Liver (tissue), 9 donors: ENCODE data around the gene ZNF614. TPM values are rescaled to one million over a fixed set of nuclear protein-coding genes. Genes with fewer than 3 reads are reported as not detected.

ENCODE experiments used
- DNase-seq: peaks from one replicate; pipeline ENCODE4 v3.0.0-alpha.2; 2017; ENCODE audit warnings: low spot score
- H3K27ac ChIP-seq, 2 donors: one replicate each; pipeline ENCODE4 v1.7.0; 2013; ENCODE audit warnings: inconsistent platforms in 2 of 2, low read length in 2 of 2, control low read depth in 1 of 2, low read depth in 1 of 2, mild to moderate bottlenecking in 1 of 2
- H3K27me3 ChIP-seq, 4 donors: one replicate each; pipeline versions ENCODE4 v1.6.1 to v1.7.0; 2013; ENCODE audit warnings: low read length in 3 of 4, inconsistent platforms in 1 of 4, mild to moderate bottlenecking in 1 of 4, moderate library complexity in 1 of 4; ENCODE audit not compliant: control insufficient read depth in 4 of 4, insufficient read depth in 4 of 4
- H3K36me3 ChIP-seq, 4 donors: one replicate each; pipeline versions ENCODE4 v1.6.1 to v1.7.0; 2013; ENCODE audit warnings: low read length in 3 of 4, mild to moderate bottlenecking in 3 of 4, low read depth in 1 of 4, moderate library complexity in 1 of 4; ENCODE audit not compliant: control insufficient read depth in 4 of 4, insufficient read depth in 3 of 4
- H3K4me1 ChIP-seq, 4 donors: one replicate each; pipeline versions ENCODE4 v1.6.1 to v1.7.0; 2013; ENCODE audit warnings: low read length in 3 of 4, mild to moderate bottlenecking in 3 of 4, moderate library complexity in 1 of 4; ENCODE audit not compliant: control insufficient read depth in 4 of 4, insufficient read depth in 4 of 4
- H3K4me3 ChIP-seq, 3 donors: one replicate each; pipeline versions ENCODE4 v1.6.1 to v1.7.0; 2013; ENCODE audit warnings: low read length in 3 of 3, control low read depth in 1 of 3, low read depth in 1 of 3, mild to moderate bottlenecking in 1 of 3
- H3K9ac ChIP-seq, 2 donors: one replicate each; pipeline ENCODE4 v1.7.0; 2013; ENCODE audit warnings: low read length in 2 of 2, mild to moderate bottlenecking in 2 of 2, moderate library complexity in 2 of 2, control low read depth in 1 of 2, low read depth in 1 of 2
- H3K9me3 ChIP-seq, 4 donors: one replicate each; pipeline versions ENCODE4 v1.6.1 to v1.7.0; 2013; ENCODE audit warnings: low read length in 3 of 4; ENCODE audit not compliant: control insufficient read depth in 4 of 4
- ATF3 ChIP-seq: IDR thresholded peaks from 2 replicates; pipeline ENCODE4 v1.6.1; 2016; ENCODE audit warnings: antibody characterized with exemption
- CTCF ChIP-seq: fragments of 150-350 bp; IDR thresholded peaks from 2 replicates; pipeline ENCODE4 v1.5.1; 2017; ENCODE audit warnings: improper control_type of control experiment, low read depth, low read length; ENCODE audit not compliant: missing input control
- EGR1 ChIP-seq, 2 donors: IDR thresholded peaks; 2 replicates each; pipeline ENCODE4 v1.6.1; 2016 to 2018; ENCODE audit warnings: antibody characterized with exemption in 2 of 2, low read depth in 2 of 2
- FOXA1 ChIP-seq: IDR thresholded peaks from 2 replicates; pipeline ENCODE4 v1.6.1; 2016; ENCODE audit warnings: antibody characterized with exemption
- FOXA2 ChIP-seq: IDR thresholded peaks from 2 replicates; pipeline ENCODE4 v1.6.1; 2016; ENCODE audit warnings: antibody characterized with exemption
- GABPA ChIP-seq, 2 donors: IDR thresholded peaks in 1 of 2; conservative IDR thresholded peaks in 1 of 2; 2 replicates each; pipeline ENCODE4 v1.6.1; 2016; ENCODE audit warnings: antibody characterized with exemption in 2 of 2, mild to moderate bottlenecking in 1 of 2, moderate library complexity in 1 of 2
- HNF4A ChIP-seq, 2 donors: conservative IDR thresholded peaks; 2 replicates each; pipeline ENCODE4 v1.6.1; 2016; ENCODE audit warnings: antibody characterized with exemption in 2 of 2, mild to moderate bottlenecking in 2 of 2
- HNF4G ChIP-seq: IDR thresholded peaks from 2 replicates; pipeline ENCODE4 v1.6.1; 2016; ENCODE audit warnings: antibody characterized with exemption
- JUND ChIP-seq, 2 donors: IDR thresholded peaks; 2 replicates each; pipeline ENCODE4 v1.6.1; 2016; ENCODE audit warnings: antibody characterized with exemption in 2 of 2
- MAX ChIP-seq: IDR thresholded peaks from 2 replicates; pipeline ENCODE4 v1.6.1; 2016; ENCODE audit warnings: antibody characterized with exemption
- NR2F2 ChIP-seq: IDR thresholded peaks from 2 replicates; pipeline ENCODE4 v1.6.1; 2016; ENCODE audit warnings: antibody characterized with exemption
- RAD21 ChIP-seq, 2 donors: IDR thresholded peaks; 2 replicates each; pipeline ENCODE4 v1.6.1; 2016; ENCODE audit warnings: antibody characterized with exemption in 2 of 2, mild to moderate bottlenecking in 2 of 2
- RXRA ChIP-seq, 2 donors: IDR thresholded peaks; 2 replicates each; pipeline ENCODE4 v1.6.1; 2017 to 2018; ENCODE audit warnings: antibody characterized with exemption in 2 of 2, mild to moderate bottlenecking in 1 of 2
- SP1 ChIP-seq: IDR thresholded peaks from 2 replicates; pipeline ENCODE4 v1.6.1; 2018; ENCODE audit warnings: antibody characterized with exemption, mild to moderate bottlenecking
- TAF1 ChIP-seq: conservative IDR thresholded peaks from 2 replicates; pipeline ENCODE4 v1.6.1; 2016; ENCODE audit warnings: antibody characterized with exemption, mild to moderate bottlenecking
- YY1 ChIP-seq: IDR thresholded peaks from 2 replicates; pipeline ENCODE4 v1.6.1; 2016; ENCODE audit warnings: antibody characterized with exemption, mild to moderate bottlenecking
- ZBTB33 ChIP-seq: IDR thresholded peaks from 2 replicates; pipeline ENCODE4 v1.6.1; 2016; ENCODE audit warnings: antibody characterized with exemption
- WGBS: extraction: QIAGEN DNeasy Blood & Tissue Kit; methylation state at CpG from one replicate; pipeline ENCODE4 v1.1.7; 2013; 5-methylcytosine and 5-hydroxymethylcytosine counted together
- polyA plus RNA-seq, 2 donors: library from polyadenylated mRNA; stranded (reverse) in 1 of 2; unstranded in 1 of 2; fragments of 200-250 nt in 1 of 2; fragments of >200 nt in 1 of 2; fragmentation: Nextera tagmentation in 1 of 2; extraction: Ambion mirVana in 1 of 2; gene quantifications; one replicate each; pipeline versions ENCODE4 v1.2.1 to v1.2.3, GENCODE V29; 2013 to 2015
- total RNA-seq, 2 donors: library from RNA; depleted of rRNA; stranded (reverse); fragments of >200 nt; gene quantifications; one replicate each; pipeline ENCODE4 v1.2.3, GENCODE V29; 2014
- donor health status: healthy.
- donor health status: healthy.
- donor health status: healthy.
- donor health status: healthy.
- donor health status: healthy.

Gene ZNF614
- total and polyA plus RNA-seq, 4 donors = 1.1 to 4.7 (median 1.7) TPM

GRCh38 chr19:52048555-52049501, 20.6 kb upstream of the ZNF614 start, which contains the start of gene ZNF432:
Gene ZNF432 (minus strand): TSS chr19:52048838. CDS start chr19:52046868, 1,970 bp downstream.
- DNase-seq = peak; percentile 85
- H3K27me3 ChIP-seq = no peaks in the 10 kb centered on the region
- peaks cover 0 to 5% (median 0%) of the 10 kb centered on the region in 4 donors for H3K4me1 ChIP-seq
- peaks cover 19 to 40% (median 27%) of the 10 kb centered on the region in 4 donors for H3K9me3 ChIP-seq
- no peak for TF ChIP-seq NR2F2
- TF ChIP-seq HNF4A (conservative IDR thresholded peaks at IDR 0.05) = no peak
- TF ChIP-seq RAD21 (IDR thresholded peaks at IDR 0.05) = no peak
- peak; percentile 28 for TF ChIP-seq MAX
- TF ChIP-seq ZBTB33 = peak; percentile 3
- peak in 1 of 2 donors; percentile 36 for TF ChIP-seq EGR1 (IDR thresholded peaks at IDR 0.05; ENCODE audit: low read depth in 2 of 2)
- TF ChIP-seq ATF3 = peak; percentile 35
- TF ChIP-seq JUND (IDR thresholded peaks at IDR 0.05) = no peak
- no peak for TF ChIP-seq TAF1
- peak; percentile 99 for TF ChIP-seq YY1
- TF ChIP-seq GABPA (IDR thresholded peaks at IDR 0.05 in 1 of 2, conservative IDR thresholded peaks at IDR 0.05 in 1 of 2) = peak in 1 of 2 donors; percentile 77
- TF ChIP-seq FOXA2 = no peak
- TF ChIP-seq SP1 = peak; percentile 20
- no peak for TF ChIP-seq RXRA (IDR thresholded peaks at IDR 0.05)
- TF ChIP-seq HNF4G = no peak
- under 1% methylated on average over 60 of the region's 60 CpGs for WGBS
- H3K4me3 ChIP-seq = peak within 1 kb of the TSS; percentile 63 to 96 (median 92)
- H3K27ac ChIP-seq = peak within 1 kb of the TSS; percentile 93 to 98
- H3K9ac ChIP-seq = peak within 1 kb of the TSS; percentile 83 to 97
- H3K36me3 ChIP-seq = peaks cover 7 to 29% (median 24%) of the 10 kb centered on the region in 4 donors

GRCh38 chr19:52039169-52039568, 11.0 kb upstream of the ZNF614 start:
- DNase-seq = no peak
- Histone ChIP-seq H3K4me3 (peak overlapping the region in 2 of 3 donors; percentile 10 to 66), H3K27me3 (no peaks in the 10 kb centered on the region), H3K9ac (no peak overlapping the region), H3K36me3 (peaks cover 24 to 85% (median 80%) of the 10 kb centered on the region in 4 donors), H3K9me3 (peaks cover 44 to 83% (median 62%) of the 10 kb centered on the region in 4 donors), H3K27ac (no peak overlapping the region), H3K4me1 (no peaks in the 10 kb centered on the region)
- TF ChIP-seq FOXA1 = no peak
- no peak for TF ChIP-seq RAD21 (IDR thresholded peaks at IDR 0.05)
- no peak for TF ChIP-seq ATF3
- TF ChIP-seq HNF4G = no peak
- no peak for TF ChIP-seq EGR1 (IDR thresholded peaks at IDR 0.05; ENCODE audit: low read depth in 2 of 2)
- no peak for TF ChIP-seq CTCF
- TF ChIP-seq GABPA (IDR thresholded peaks at IDR 0.05 in 1 of 2, conservative IDR thresholded peaks at IDR 0.05 in 1 of 2) = no peak
- 100% methylated on average over 4 of the region's 4 CpGs for WGBS
